Inflammatory macrophage (primary cell): ENCODE data around the gene TPM1.
"Not testable (repeated sequence)": the region's sequence is repeated elsewhere in the genome, so short reads cannot be mapped to it uniquely, and the experiment has no call there.

Experiments used
- DNase-seq, 2 donors: peaks; one replicate each; pipeline ENCODE4 v3.0.0-alpha.2; 2020 to 2022
- total RNA-seq, 18 experiments: gene quantifications; one replicate each; lab custom pipeline; 2026; ENCODE audit warnings: mixed read lengths in 6 of 18, inconsistent platforms in 2 of 18; lab: John Stamatoyannopoulos, UW

Gene TPM1
- 2.9 to 18.8 (median 13.4) reads per million in 18 experiments for total RNA-seq

DNA sequence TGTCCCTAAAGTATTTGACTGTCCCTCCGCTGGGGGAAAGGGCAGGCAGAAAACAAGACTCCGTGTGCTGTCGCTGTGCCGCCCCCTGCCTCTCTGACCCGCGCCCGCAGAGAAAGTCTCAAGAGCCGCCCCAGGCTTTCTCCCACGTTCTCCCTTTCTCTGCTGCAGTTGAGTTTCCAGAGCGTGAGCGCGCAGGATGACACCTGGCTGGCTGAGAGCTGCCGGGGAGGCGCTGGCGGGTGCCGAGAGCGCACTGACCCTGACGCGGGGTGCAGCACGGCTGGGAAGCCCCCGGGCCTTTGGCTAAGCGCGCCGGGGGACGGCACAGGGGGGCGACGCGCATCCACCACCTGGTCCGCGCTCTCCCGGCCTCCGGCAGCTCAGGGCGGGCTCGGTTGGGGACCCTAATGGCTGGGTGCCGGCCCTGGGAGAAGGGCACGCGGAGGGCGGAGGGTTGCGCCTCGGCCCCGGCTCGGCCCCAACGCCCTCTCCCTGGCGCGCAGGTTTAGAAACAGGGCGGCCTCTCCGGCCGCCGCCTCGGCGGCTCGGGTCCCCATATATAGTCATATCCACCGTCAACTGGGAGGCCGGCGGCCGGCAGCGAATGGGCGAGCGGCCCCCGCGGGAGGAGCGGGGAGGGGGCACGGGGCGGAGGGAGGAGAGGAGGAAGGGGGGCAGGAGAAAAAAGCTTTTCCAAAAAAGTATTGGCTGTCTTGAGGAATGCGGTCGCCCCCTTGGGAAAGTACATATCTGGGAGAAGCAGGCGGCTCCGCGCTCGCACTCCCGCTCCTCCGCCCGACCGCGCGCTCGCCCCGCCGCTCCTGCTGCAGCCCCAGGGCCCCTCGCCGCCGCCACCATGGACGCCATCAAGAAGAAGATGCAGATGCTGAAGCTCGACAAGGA, at the start of gene TPM1:
Gene TPM1, plus strand, starts transcription at position 774 of the 903 bp plus-strand sequence. Its CDS starts 83 bp downstream, at position 857.
- DNase-seq = no peak

GRCh38 chr15:62993066-62993465, 49.5 kb upstream of the TPM1 start:
- DNase-seq = no peak

GRCh38 chr15:62993632-62994031, 48.9 kb upstream of the TPM1 start:
- not testable (repeated sequence) for DNase-seq

DNA sequence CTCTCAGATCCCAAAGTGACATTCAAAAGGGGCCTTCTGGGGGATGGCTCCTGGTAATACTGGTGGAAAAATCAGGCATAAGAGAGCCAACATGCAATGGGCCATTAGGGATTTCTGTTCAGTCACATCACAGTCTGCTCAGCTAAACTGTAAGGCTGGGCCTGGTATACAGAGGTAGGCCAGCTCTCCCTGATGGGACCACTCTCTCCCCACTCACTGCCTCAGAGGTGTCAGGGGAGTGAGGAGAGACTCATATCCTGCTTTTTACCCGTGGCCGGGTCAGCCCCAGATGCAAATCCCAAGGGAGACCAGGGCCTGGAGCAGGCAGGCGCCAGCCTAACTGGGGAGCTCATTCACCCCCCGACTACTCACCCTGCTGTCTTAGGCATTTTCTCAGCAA, 48.1 kb upstream of the TPM1 start:
- DNase-seq = no peak

GRCh38 chr15:62994975-62995681, 47.4 kb upstream of the TPM1 start:
- no peak for DNase-seq

GRCh38 chr15:62997441-62997840, 45.1 kb upstream of the TPM1 start:
- no peak for DNase-seq

DNA sequence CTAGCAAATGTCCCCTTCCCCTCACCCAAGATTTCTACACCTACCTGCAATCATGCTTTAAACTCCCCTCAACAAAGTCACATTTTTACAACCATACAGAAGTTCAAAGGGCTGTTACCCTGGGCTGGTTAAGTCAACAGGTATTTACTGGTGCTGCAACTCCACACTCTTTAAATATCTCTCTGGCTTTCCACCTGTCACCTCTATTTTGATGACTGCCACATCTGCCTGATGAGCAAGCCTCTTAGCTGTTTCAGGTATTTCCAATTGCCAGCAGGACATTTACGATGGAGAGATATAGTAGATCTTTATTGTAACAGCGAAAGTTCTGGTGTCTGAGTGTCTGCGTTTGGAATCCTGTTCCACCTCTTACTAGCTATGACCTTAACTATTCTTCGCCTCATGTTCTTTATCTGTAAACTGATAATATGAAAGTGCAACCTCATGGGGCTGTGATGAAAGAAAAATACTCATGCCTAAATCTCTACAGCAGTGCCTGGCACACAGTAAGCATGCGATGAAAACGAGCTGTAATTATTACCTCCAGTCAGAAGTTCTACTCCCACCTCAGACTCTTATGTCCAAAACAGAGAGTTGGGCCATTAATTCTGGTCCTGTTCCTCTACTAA, 44.2 kb upstream of the TPM1 start:
- DNase-seq = no peak

DNA sequence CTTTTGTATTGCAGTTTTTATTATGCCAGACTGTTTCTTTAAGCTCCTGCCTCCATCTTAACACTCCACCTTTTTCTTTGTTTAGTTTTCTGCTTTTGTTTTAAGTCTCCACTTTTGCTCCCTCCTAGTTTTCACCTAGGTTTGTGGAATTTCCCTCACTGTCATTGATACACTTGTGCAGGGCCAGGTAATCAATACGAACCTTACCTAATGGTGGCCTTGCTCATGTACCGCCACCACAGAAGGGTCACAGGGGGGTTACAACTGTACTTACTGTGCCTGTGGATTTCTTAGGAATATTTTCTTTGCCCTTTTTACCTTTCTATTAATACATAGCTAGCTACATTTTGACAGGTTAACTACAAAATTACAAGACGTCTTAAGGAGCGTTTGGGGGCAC, 43.4 kb upstream of the TPM1 start:
- DNase-seq = no peak

DNA sequence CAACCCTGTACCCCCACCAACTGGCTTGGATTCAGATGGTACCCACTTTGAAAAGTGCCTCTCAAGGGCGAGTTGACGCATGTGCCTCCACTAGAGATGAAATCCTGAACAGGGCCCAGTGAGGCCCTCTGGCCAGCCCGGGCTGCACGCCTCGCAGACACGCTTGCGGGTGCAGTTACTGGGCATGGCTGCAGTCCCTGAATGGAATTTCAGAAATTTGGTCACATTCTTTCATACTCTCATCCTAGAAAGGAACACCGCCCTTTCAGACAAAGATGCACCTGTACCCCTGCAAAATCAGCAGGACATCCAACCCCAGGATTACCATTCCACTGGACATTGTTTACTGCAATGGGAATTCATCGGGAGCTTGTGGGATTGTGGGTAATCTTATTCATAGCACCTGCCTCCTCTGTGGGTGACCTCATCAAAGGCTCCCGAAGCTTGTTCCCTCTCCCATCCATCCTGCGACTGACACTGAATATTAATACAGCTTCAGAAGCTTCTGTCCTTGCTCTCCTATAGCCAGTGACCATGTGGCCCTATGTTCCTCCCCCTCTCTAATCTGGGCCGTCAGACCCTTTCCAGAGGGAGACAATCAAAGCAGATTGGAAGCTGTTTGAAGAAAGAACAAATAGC, 42.5 kb upstream of the TPM1 start:
- DNase-seq = no peak

- no peak for DNase-seq
Observed at GRCh38 chr15:63000706-63001105, 41.8 kb upstream of the TPM1 start.

- DNase-seq = no peak
Observed at GRCh38 chr15:63004211-63004610, 38.3 kb upstream of the TPM1 start.

- DNase-seq = no peak
Observed at GRCh38 chr15:63006032-63006878, 36.3 kb upstream of the TPM1 start.

GRCh38 chr15:63008333-63009049, 34.1 kb upstream of the TPM1 start:
- no peak for DNase-seq

- no peak for DNase-seq
Observed at GRCh38 chr15:63010386-63010785, 32.2 kb upstream of the TPM1 start.

- DNase-seq = no peak
Observed at GRCh38 chr15:63010920-63011693, 31.4 kb upstream of the TPM1 start.

- no peak for DNase-seq
Observed at GRCh38 chr15:63012444-63012843, 30.1 kb upstream of the TPM1 start.

GRCh38 chr15:63013052-63013808, 29.3 kb upstream of the TPM1 start:
- no peak for DNase-seq

DNA sequence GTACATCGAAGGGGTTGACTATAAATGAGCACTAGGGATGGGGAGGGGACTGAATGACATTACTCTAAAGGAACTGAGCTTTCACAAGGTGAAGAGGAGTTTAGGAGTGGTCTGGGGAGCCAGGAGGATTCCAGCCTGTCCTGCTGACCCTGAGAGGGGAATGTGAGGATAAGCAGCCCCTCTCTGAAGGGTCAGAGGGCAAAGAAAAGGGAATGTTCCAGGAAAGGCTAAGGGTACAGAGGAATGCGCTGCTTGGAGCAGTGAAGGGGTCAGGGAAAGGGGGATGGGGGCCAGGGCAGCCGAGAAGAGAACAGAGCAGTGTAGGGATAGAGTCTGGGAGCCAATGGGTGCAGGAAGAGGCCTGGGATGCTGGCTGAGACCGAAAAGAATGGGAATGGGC, 28.0 kb upstream of the TPM1 start:
- DNase-seq = no peak

GRCh38 chr15:63015618-63016017, 26.9 kb upstream of the TPM1 start:
- peak; percentile 46 to 64 for DNase-seq

DNA sequence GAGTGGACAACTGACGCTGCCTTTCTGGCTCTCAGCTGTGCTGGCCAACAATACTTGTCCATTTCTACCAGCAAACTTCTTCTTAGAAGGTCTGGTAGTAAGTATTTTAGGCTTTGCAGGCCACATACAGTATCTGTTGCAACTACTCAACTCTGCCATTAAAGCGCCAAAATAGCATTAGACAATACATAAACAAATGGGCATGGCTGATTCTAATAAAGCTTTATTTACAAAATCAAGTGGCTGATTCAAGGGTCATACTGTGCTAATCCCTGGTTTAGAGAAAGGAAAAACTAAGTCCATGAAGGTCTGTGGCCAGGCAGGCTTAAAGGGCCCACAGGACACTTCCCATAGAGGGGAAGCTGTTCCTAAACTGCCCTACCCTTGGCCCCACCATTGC, 26.3 kb upstream of the TPM1 start:
- no peak for DNase-seq
